SK-N-SH (cell line): ENCODE data around the gene TIAM2.

Experiments
- CTCF ChIP-seq: fragments of 200-600 bp; sonication (generic); IDR thresholded peaks from 2 replicates; pipeline ENCODE4 v1.6.1; 2017; ENCODE audit warnings: antibody characterized with exemption, mild to moderate bottlenecking, moderate library complexity
- EP300 ChIP-seq, 2 experiments: IDR thresholded peaks; 2 replicates each; pipeline versions ENCODE4 v1.4.0 to v1.6.1; 2012; ENCODE audit warnings: borderline replicate concordance in 1 of 2, low read depth in 1 of 2, low read length in 1 of 2
- GABPA ChIP-seq: IDR thresholded peaks from 2 replicates; pipeline ENCODE4 v1.4.0; 2012; ENCODE audit warnings: low read depth, mild to moderate bottlenecking
- IRF3 ChIP-seq: fragments of 150-350 bp; IDR thresholded peaks from 2 replicates; pipeline ENCODE4 v1.6.1; 2016; ENCODE audit warnings: mild to moderate bottlenecking, low read depth, low read length
- JUND ChIP-seq: IDR thresholded peaks from 2 replicates; pipeline ENCODE4 v1.4.0; 2012
- MAX ChIP-seq: IDR thresholded peaks from 2 replicates; pipeline ENCODE4 v1.4.0; 2012; ENCODE audit warnings: low read depth
- POLR2AphosphoS5 ChIP-seq: IDR thresholded peaks from 2 replicates; pipeline ENCODE4 v1.6.1; 2012; ENCODE audit warnings: low read depth, low read length
- RXRA ChIP-seq: IDR thresholded peaks from 2 replicates; pipeline ENCODE4 v1.4.0; 2012; ENCODE audit warnings: low read depth, mild to moderate bottlenecking, borderline replicate concordance
- SIN3A ChIP-seq: IDR thresholded peaks from 2 replicates; pipeline ENCODE4 v1.6.1; 2012; ENCODE audit warnings: low read depth, mild to moderate bottlenecking, low read length, moderate library complexity, borderline replicate concordance
- SMC3 ChIP-seq: IDR thresholded peaks from 2 replicates; pipeline ENCODE4 v1.6.1; 2012; ENCODE audit warnings: low read depth, low read length, improper control_type of control experiment
- TAF1 ChIP-seq: IDR thresholded peaks from 2 replicates; pipeline ENCODE4 v1.6.1; 2012; ENCODE audit warnings: low read depth, mild to moderate bottlenecking, low read length, moderate library complexity, borderline replicate concordance
- TCF12 ChIP-seq: IDR thresholded peaks from 2 replicates; pipeline ENCODE4 v1.4.0; 2012
- ZBTB33 ChIP-seq: IDR thresholded peaks from 2 replicates; pipeline ENCODE4 v1.4.0; 2012; ENCODE audit warnings: low read depth, borderline replicate concordance

GRCh38 chr6:155207223-155207622 is 212.1 kb downstream of the TIAM2 start:
- TF ChIP-seq CTCF (no peak), SIN3A (no peak), EP300 (IDR thresholded peaks at IDR 0.05; ENCODE audit: borderline replicate concordance in 1 of 2, low read depth in 1 of 2, low read length in 1 of 2) (no peak), TCF12 (no peak), TAF1 (no peak), GABPA (no peak), JUND (no peak), POLR2AphosphoS5 (no peak), ZBTB33 (no peak), MAX (no peak), RXRA (no peak), IRF3 (no peak), SMC3 (no peak)
